CD14-positive monocyte (primary cell): Measurements from ENCODE around the gene RRBP1. TPM values are rescaled to one million over a fixed set of nuclear protein-coding genes. Genes with fewer than 3 reads are reported as not detected.
A peak's percentile ranks its signal among the peaks of the same experiment; 100 is the strongest.

ENCODE experiments used
- DNase-seq, 3 donors: peaks; one replicate each; pipeline ENCODE4 v3.0.0-alpha.2; 2011 to 2022
- H2AFZ ChIP-seq: 2 replicates; pipeline ENCODE4 v1.6.0; 2012; ENCODE audit warnings: mild to moderate bottlenecking, low read depth, low read length, inconsistent platforms; ENCODE audit not compliant: insufficient read depth, poor library complexity, severe bottlenecking
- H3K27ac ChIP-seq, 2 donors: 1 replicate in 1 of 2; 2 replicates in 1 of 2; pipeline ENCODE4 v1.5.1; 2012 to 2013; ENCODE audit warnings: low read length in 2 of 2, control low read depth in 1 of 2, inconsistent platforms in 1 of 2, low read depth in 1 of 2, mild to moderate bottlenecking in 1 of 2
- H3K27me3 ChIP-seq, 2 donors: one replicate each; pipeline versions ENCODE4 v1.6.0 to v1.6.1; 2011 to 2013; ENCODE audit warnings: low read length in 2 of 2; ENCODE audit not compliant: control insufficient read depth in 2 of 2, insufficient read depth in 2 of 2
- H3K36me3 ChIP-seq, 2 donors: replicated peaks in 1 of 2; 1 replicate in 1 of 2; 2 replicates in 1 of 2; pipeline versions ENCODE4 v1.5.1 to v1.6.1; 2012 to 2013; ENCODE audit warnings: low read length in 2 of 2, control low read depth in 1 of 2, inconsistent platforms in 1 of 2, mild to moderate bottlenecking in 1 of 2; ENCODE audit not compliant: insufficient read depth in 2 of 2, control insufficient read depth in 1 of 2
- H3K4me1 ChIP-seq, 2 donors: 1 replicate in 1 of 2; 2 replicates in 1 of 2; pipeline versions ENCODE4 v1.5.1 to v1.6.1; 2012 to 2013; ENCODE audit warnings: low read length in 2 of 2, control low read depth in 1 of 2, inconsistent platforms in 1 of 2, mild to moderate bottlenecking in 1 of 2, moderate library complexity in 1 of 2; ENCODE audit not compliant: insufficient read depth in 2 of 2, control insufficient read depth in 1 of 2
- H3K4me2 ChIP-seq: replicated peaks from 2 replicates; pipeline ENCODE3; 2012; ENCODE audit warnings: low read length, moderate library complexity, mild to moderate bottlenecking; ENCODE audit not compliant: poor library complexity, severe bottlenecking; ENCODE audit errors: extremely low read depth
- H3K4me3 ChIP-seq, 3 experiments: fragments of 200-600 bp in 1 of 3; sonication (generic) in 1 of 3; replicated peaks in 1 of 3; 1 replicate in 2 of 3; 2 replicates in 1 of 3; pipeline ENCODE4 v1.5.1; 2011 to 2013; ENCODE audit warnings: low read length in 3 of 3, mild to moderate bottlenecking in 3 of 3, control low read depth in 2 of 3, low read depth in 2 of 3, inconsistent platforms in 1 of 3, moderate library complexity in 1 of 3
- H3K79me2 ChIP-seq: 2 replicates; pipeline ENCODE4 v1.6.0; 2012; ENCODE audit warnings: mild to moderate bottlenecking, control low read depth, inconsistent platforms, low read length, moderate library complexity; ENCODE audit not compliant: insufficient read depth
- H3K9ac ChIP-seq: 2 replicates; pipeline ENCODE4 v1.6.0; 2017; ENCODE audit warnings: low read length, mild to moderate bottlenecking; ENCODE audit not compliant: insufficient read depth, poor library complexity, severe bottlenecking
- H3K9me3 ChIP-seq, 2 donors: replicated peaks in 1 of 2; 1 replicate in 1 of 2; 2 replicates in 1 of 2; pipeline versions ENCODE4 v1.5.1 to v1.6.1; 2012 to 2013; ENCODE audit warnings: low read length in 2 of 2, control low read depth in 1 of 2; ENCODE audit not compliant: control insufficient read depth in 1 of 2, insufficient read depth in 1 of 2
- H4K20me1 ChIP-seq: 2 replicates; pipeline ENCODE4 v1.6.0; 2012; ENCODE audit warnings: mild to moderate bottlenecking, low read length, control low read depth, moderate library complexity; ENCODE audit not compliant: insufficient read depth
- H3K27ac Mint-ChIP-seq, 7 donors: one replicate each; pipeline ENCODE4 v1.8.0; 2020; ENCODE audit warnings: mild to moderate bottlenecking in 7 of 7, mixed read lengths in 7 of 7, moderate library complexity in 6 of 7, inconsistent platforms in 2 of 7
- H3K27me3 Mint-ChIP-seq, 3 donors: one replicate each; pipeline ENCODE4 v1.8.0; 2021 to 2022; ENCODE audit warnings: low read depth in 3 of 3, mild to moderate bottlenecking in 3 of 3, mixed read lengths in 3 of 3, moderate library complexity in 3 of 3, inconsistent platforms in 1 of 3
- H3K36me3 Mint-ChIP-seq, 2 donors: one replicate each; pipeline ENCODE4 v1.8.0; 2020; ENCODE audit warnings: mixed read lengths in 2 of 2, inconsistent platforms in 1 of 2, mild to moderate bottlenecking in 1 of 2
- H3K4me1 Mint-ChIP-seq: one replicate; pipeline ENCODE4 v1.8.0; 2020; ENCODE audit warnings: mild to moderate bottlenecking, mixed read lengths
- H3K4me3 Mint-ChIP-seq, 2 donors: one replicate each; pipeline ENCODE4 v1.8.0; 2020; ENCODE audit warnings: mild to moderate bottlenecking in 2 of 2, mixed read lengths in 2 of 2, moderate library complexity in 1 of 2
- H3K9me3 Mint-ChIP-seq, 7 donors: one replicate each; pipeline ENCODE4 v1.8.0; 2020 to 2022; ENCODE audit warnings: mixed read lengths in 7 of 7, mild to moderate bottlenecking in 6 of 7, moderate library complexity in 6 of 7, inconsistent platforms in 2 of 7
- WGBS: methylation state at CpG from one replicate; pipeline ENCODE4 v1.1.5; 2013; ENCODE audit warnings: missing lambda C conversion rate; ENCODE audit not compliant: insufficient coverage; 5-methylcytosine and 5-hydroxymethylcytosine counted together
- intact Hi-C, 2 donors: fragments of 100-400 bp; cut with micrococcal nuclease; formaldehyde crosslinking; loops; one replicate each; pipeline versions ENCODE4 v1.15.0 to v1.15.1; 2023
- polyA plus RNA-seq, 3 donors: library from polyadenylated mRNA; depleted of rRNA in 1 of 3; unstranded in 2 of 3; stranded (reverse) in 1 of 3; fragments of 300-500 nt in 2 of 3; fragments of >200 nt in 1 of 3; fragmentation: Illumina TruSeq in 2 of 3; gene quantifications; 1 replicate in 2 of 3; 2 replicates in 1 of 3; pipeline ENCODE4 v1.2.3, GENCODE V29; 2012 to 2021
- TF ChIP-seq, protein P1 (sequence below): fragments of 200-600 bp; IDR thresholded peaks from one replicate; pipeline ENCODE4 v1.8.0; 2022; ENCODE audit warnings: antibody characterized with exemption, mild to moderate bottlenecking

The RRBP1 gene
- polyA plus RNA-seq, 3 donors, result 4.7 to 22.2 (median 7.5) TPM

GRCh38 chr20:17645546-17646208, 36.4 kb downstream of the RRBP1 start:
- H3K4me3 Mint-ChIP-seq, result no peak overlapping the region
- intact Hi-C loops, result no loop called here
- peaks cover 0 to 1% (median 0%) of the 10 kb centered on the region in 7 donors for H3K9me3 Mint-ChIP-seq
- peak overlapping the region in 2 of 7 donors; percentile 45 to 59 for H3K27ac Mint-ChIP-seq
- Histone ChIP-seq H3K9me3 (no peaks in the 10 kb centered on the region), H3K27me3 (no peaks in the 10 kb centered on the region), H3K36me3 (peaks cover 31 to 74% of the 10 kb centered on the region in 2 donors), H3K79me2 (peaks cover 48% of the 10 kb centered on the region), H3K4me1 (peaks cover 20 to 28% of the 10 kb centered on the region in 2 donors), H3K27ac (no peak overlapping the region), H3K4me3 (no peak overlapping the region), H2AFZ (no peak overlapping the region), H3K4me2 (no peak overlapping the region), H4K20me1 (peaks cover 91% of the 10 kb centered on the region), H3K9ac (no peak overlapping the region)
- peaks cover 25 to 60% of the 10 kb centered on the region in 2 donors for H3K36me3 Mint-ChIP-seq
- TF ChIP-seq, protein P1, sequence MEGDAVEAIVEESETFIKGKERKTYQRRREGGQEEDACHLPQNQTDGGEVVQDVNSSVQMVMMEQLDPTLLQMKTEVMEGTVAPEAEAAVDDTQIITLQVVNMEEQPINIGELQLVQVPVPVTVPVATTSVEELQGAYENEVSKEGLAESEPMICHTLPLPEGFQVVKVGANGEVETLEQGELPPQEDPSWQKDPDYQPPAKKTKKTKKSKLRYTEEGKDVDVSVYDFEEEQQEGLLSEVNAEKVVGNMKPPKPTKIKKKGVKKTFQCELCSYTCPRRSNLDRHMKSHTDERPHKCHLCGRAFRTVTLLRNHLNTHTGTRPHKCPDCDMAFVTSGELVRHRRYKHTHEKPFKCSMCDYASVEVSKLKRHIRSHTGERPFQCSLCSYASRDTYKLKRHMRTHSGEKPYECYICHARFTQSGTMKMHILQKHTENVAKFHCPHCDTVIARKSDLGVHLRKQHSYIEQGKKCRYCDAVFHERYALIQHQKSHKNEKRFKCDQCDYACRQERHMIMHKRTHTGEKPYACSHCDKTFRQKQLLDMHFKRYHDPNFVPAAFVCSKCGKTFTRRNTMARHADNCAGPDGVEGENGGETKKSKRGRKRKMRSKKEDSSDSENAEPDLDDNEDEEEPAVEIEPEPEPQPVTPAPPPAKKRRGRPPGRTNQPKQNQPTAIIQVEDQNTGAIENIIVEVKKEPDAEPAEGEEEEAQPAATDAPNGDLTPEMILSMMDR, result no peak
- peaks cover 38% of the 10 kb centered on the region for H3K4me1 Mint-ChIP-seq
- H3K27me3 Mint-ChIP-seq, result peaks cover 0 to 5% (median 0%) of the 10 kb centered on the region in 3 donors
- no peak for DNase-seq
- 69% methylated on average over 6 of the region's 10 CpGs for WGBS

DNA sequence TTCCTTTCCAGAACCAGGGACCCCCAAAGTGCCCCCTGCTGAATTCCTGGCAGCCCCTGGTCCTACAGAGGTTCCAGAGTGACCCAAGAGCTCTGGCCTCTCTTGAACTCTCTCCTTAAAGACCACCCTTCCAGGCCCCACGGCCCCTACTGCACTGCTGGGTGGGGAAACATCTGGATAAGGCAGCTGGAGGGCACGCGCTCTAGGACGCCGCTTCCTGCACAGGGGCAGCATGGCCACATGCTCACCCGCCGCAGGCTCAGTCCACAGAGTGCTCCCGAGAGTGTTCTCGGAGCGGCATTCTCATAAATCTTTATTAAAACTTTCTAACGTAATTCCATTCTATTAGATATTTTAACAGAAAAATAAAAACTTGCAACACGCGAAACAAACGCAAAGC, 37.0 kb downstream of the RRBP1 start:
- Histone ChIP-seq H4K20me1 (peaks cover 89% of the 10 kb centered on the region), H3K9me3 (no peaks in the 10 kb centered on the region), H3K36me3 (peaks cover 37 to 75% of the 10 kb centered on the region in 2 donors), H3K27me3 (no peaks in the 10 kb centered on the region), H3K79me2 (peaks cover 48% of the 10 kb centered on the region), H3K9ac (no peak overlapping the region), H3K4me3 (no peak overlapping the region), H3K4me2 (no peak overlapping the region), H3K27ac (peak overlapping the region in 1 of 2 donors; percentile 41), H2AFZ (no peak overlapping the region), H3K4me1 (peaks cover 15 to 22% of the 10 kb centered on the region in 2 donors)
- peaks cover 0 to 1% (median 0%) of the 10 kb centered on the region in 7 donors for H3K9me3 Mint-ChIP-seq
- DNase-seq, result no peak
- TF ChIP-seq, protein P1, result no peak
- 94% methylated on average over 9 of the region's 14 CpGs for WGBS
- H3K27ac Mint-ChIP-seq, result peak overlapping the region in 3 of 7 donors; percentile 26 to 57 (median 45)
- H3K27me3 Mint-ChIP-seq, result peaks cover 0 to 5% (median 0%) of the 10 kb centered on the region in 3 donors
- peaks cover 29 to 62% of the 10 kb centered on the region in 2 donors for H3K36me3 Mint-ChIP-seq
- no peak overlapping the region for H3K4me3 Mint-ChIP-seq
- intact Hi-C loops, result no loop called here
- H3K4me1 Mint-ChIP-seq, result peaks cover 32% of the 10 kb centered on the region
